ENCODE results near the gene DNAH14. TPM values are rescaled to one million over a fixed set of nuclear protein-coding genes. Genes with fewer than 3 reads are reported as not detected.

Gene DNAH14
- total and polyA plus RNA-seq, 8 donors: 13.2 to 21.3 (median 18.1) TPM

GRCh38 chr1:225422031-225422605, 492.6 kb downstream of the DNAH14 start:
- TF ChIP-seq CTCF (IDR thresholded peaks at IDR 0.05): no peak
- Histone ChIP-seq H3K9me3 (no peaks in the 10 kb centered on the region), H3K36me3 (peaks cover 0 to 36% of the 10 kb centered on the region in 2 donors), H3K27me3 (no peaks in the 10 kb centered on the region), H3K27ac (peak overlapping the region in 1 of 2 donors; percentile 80), H3K4me3 (no peak overlapping the region), H3K4me1 (peaks cover 15 to 64% of the 10 kb centered on the region in 2 donors)
- ATAC-seq (no peak), DNase-seq (no peak)
- intact Hi-C loops (cut with DNase I): no loop called here

- Histone ChIP-seq H3K4me3 (no peak overlapping the region), H3K9me3 (no peaks in the 10 kb centered on the region), H3K27ac (peak overlapping the region in 1 of 2 donors; percentile 80), H3K4me1 (peaks cover 15 to 64% of the 10 kb centered on the region in 2 donors), H3K27me3 (no peaks in the 10 kb centered on the region), H3K36me3 (peaks cover 0 to 28% of the 10 kb centered on the region in 2 donors)
- no peak for DNase-seq
- ATAC-seq: no peak
- TF ChIP-seq CTCF (IDR thresholded peaks at IDR 0.05): no peak
- intact Hi-C loops (cut with DNase I): no loop called here
Observed at GRCh38 chr1:225422795-225423517, 493.5 kb downstream of the DNAH14 start.

- Histone ChIP-seq H3K4me3 (no peak overlapping the region), H3K4me1 (peaks cover 15 to 65% of the 10 kb centered on the region in 2 donors), H3K27ac (peak overlapping the region in 1 of 2 donors; percentile 80), H3K9me3 (no peaks in the 10 kb centered on the region), H3K27me3 (no peaks in the 10 kb centered on the region), H3K36me3 (peaks cover 0 to 23% of the 10 kb centered on the region in 2 donors)
- DNase-seq: no peak
- no peak for ATAC-seq
- TF ChIP-seq CTCF (IDR thresholded peaks at IDR 0.05): no peak
- intact Hi-C loops (cut with DNase I): no loop called here
Observed at GRCh38 chr1:225423518-225423855, 494.0 kb downstream of the DNAH14 start.

DNA sequence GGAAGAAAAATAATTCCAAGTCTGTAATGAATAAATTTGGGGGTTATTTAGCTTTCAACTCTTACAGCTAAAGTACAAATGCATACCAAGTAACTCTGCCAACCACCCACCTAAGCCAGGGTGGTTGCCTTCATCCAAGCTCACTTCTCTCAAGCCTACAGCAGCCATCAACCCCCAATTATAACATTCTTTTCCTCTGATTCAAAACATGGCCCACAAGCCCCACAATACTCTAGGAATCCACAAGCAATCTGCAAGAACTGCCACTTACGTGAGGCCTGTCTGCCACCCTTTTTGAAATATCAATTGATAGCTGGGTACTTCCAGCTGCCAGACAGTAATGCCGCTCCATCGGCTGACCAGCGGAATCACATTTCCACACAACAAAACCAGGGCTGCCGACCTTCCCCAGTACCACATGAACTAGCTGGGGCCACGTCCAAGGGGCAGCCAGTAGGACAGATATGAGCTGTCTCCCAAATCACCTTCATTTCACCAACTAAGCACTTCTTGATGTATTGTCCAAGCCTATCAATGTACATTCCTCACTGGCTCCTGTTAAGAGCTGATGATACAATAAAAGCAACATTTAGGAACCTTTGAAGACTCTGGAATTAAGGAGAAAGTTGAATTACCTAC, 495.2 kb downstream of the DNAH14 start:
- Histone ChIP-seq H3K4me3 (peak overlapping the region in 1 of 2 donors; percentile 99), H3K27ac (peak overlapping the region in 1 of 2 donors; percentile 96), H3K9me3 (no peaks in the 10 kb centered on the region), H3K36me3 (peaks cover 0 to 11% of the 10 kb centered on the region in 2 donors), H3K27me3 (no peaks in the 10 kb centered on the region), H3K4me1 (peaks cover 15 to 74% of the 10 kb centered on the region in 2 donors)
- intact Hi-C loops (cut with DNase I): no loop called here
- no peak for DNase-seq
- no peak for ATAC-seq
- TF ChIP-seq CTCF (IDR thresholded peaks at IDR 0.05): no peak

DNA sequence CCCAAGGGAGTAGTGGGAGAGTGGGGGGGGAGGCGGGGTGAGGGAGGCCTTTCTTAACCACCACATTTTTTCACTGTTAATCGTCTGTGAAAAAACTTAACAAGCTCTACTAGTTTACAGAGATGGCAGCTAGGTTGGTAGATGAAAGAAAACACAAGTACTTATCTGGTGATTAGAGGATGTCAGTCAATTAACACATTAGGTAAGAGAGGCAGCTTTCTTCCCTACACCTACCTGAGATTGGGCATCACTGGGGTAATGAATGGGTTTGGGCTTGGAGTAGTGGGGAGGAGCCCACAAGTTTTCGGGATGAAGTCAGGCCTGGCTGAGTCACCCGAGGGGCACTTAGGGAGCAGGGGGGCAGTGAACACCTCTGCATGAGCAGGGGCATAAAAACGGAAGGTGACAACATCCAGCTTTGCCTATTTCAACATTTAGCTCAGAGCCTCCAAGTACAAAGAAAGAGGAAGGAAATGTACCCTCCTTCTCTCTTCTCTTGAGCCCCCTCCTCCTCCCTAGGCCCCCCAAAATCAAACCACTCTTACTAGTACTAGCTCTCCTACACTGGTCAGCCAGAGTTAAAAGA, 495.8 kb downstream of the DNAH14 start:
- DNase-seq: no peak
- H3K4me3 ChIP-seq: peak overlapping the region in 1 of 2 donors; percentile 99
- intact Hi-C loops (cut with DNase I): no loop called here
- H3K27me3 ChIP-seq: no peaks in the 10 kb centered on the region
- no peak for TF ChIP-seq CTCF (IDR thresholded peaks at IDR 0.05)
- peak overlapping the region in 1 of 2 donors; percentile 96 for H3K27ac ChIP-seq
- H3K36me3 ChIP-seq: peaks cover 0 to 5% of the 10 kb centered on the region in 2 donors
- H3K4me1 ChIP-seq: peaks cover 15 to 73% of the 10 kb centered on the region in 2 donors
- ATAC-seq: no peak
- no peaks in the 10 kb centered on the region for H3K9me3 ChIP-seq
